Omental fat pad (tissue), 4 donors: ENCODE measurements around the gene B4GALT7. TPM values are rescaled to one million over a fixed set of nuclear protein-coding genes. Genes with fewer than 3 reads are reported as not detected.

Experiments used
- ATAC-seq: fragments of 150-250 bp; one replicate; pipeline ENCODE4 v1.9.1; 2016; ENCODE audit warnings: mild to moderate bottlenecking, moderate library complexity; ENCODE audit not compliant: low FRiP score
- DNase-seq: peaks from one replicate; pipeline ENCODE4 v3.0.0-alpha.2; 2019; ENCODE audit warnings: low spot score
- total RNA-seq, 4 donors: library from RNA; depleted of rRNA; stranded (reverse); fragments of >200 nt; gene quantifications; one replicate each; pipeline ENCODE4 v1.1.0, GENCODE V29; 2016
- TF ChIP-seq, protein P1 (sequence below), 3 donors: fragments of 450-650 bp; IDR thresholded peaks; one replicate each; pipeline ENCODE4 v1.5.1; 2016 to 2017; ENCODE audit warnings: antibody characterized with exemption in 3 of 3, mild to moderate bottlenecking in 3 of 3, moderate library complexity in 2 of 3

B4GALT7 gene
- 10 to 100 TPM; 19.5 to 46.4 (median 25.8) TPM for total RNA-seq

DNA sequence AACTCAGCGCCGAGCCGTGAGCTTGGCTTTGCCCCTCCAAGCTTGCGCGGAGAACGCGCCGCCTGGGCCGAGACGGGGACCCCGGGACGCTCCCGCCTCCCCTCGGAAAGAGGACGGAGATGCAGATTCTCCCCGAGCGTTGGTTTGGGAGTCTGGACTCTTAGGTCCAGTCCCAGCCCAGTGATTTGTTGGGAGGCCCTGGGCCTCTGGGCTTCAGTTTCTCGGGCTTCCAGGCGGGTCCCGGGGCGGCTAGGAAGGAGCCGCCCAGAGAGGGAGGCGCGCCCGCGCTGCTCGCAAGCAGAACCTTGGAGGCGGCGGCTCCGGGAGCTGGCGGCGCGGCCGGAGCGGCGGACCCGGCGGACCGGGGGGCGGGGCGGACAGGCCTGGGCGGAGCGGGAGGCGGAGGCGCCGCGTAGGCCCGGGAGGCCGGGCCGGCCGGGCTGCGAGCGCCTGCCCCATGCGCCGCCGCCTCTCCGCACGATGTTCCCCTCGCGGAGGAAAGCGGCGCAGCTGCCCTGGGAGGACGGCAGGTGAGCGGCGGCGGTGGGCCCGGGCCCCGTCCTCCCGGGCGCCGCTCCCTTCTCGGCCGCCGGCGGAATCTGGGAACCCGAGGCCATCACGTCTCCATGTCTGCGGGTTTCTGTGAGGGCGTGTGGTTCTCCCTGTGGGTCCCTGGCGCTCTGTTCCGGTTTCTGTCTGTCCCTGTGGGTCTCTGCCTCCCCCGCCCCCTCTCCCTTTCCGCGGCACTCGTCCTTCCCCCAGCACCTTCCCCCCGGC, at the start of gene B4GALT7:
TSS of gene B4GALT7 (plus strand) at position 402 of the 777 bp plus-strand sequence. CDS start at position 481, 79 bp downstream.
- no peak for DNase-seq
- peak; percentile 92 for ATAC-seq
- TF ChIP-seq, protein P1, sequence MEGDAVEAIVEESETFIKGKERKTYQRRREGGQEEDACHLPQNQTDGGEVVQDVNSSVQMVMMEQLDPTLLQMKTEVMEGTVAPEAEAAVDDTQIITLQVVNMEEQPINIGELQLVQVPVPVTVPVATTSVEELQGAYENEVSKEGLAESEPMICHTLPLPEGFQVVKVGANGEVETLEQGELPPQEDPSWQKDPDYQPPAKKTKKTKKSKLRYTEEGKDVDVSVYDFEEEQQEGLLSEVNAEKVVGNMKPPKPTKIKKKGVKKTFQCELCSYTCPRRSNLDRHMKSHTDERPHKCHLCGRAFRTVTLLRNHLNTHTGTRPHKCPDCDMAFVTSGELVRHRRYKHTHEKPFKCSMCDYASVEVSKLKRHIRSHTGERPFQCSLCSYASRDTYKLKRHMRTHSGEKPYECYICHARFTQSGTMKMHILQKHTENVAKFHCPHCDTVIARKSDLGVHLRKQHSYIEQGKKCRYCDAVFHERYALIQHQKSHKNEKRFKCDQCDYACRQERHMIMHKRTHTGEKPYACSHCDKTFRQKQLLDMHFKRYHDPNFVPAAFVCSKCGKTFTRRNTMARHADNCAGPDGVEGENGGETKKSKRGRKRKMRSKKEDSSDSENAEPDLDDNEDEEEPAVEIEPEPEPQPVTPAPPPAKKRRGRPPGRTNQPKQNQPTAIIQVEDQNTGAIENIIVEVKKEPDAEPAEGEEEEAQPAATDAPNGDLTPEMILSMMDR (IDR thresholded peaks at IDR 0.05) = no peak

DNA sequence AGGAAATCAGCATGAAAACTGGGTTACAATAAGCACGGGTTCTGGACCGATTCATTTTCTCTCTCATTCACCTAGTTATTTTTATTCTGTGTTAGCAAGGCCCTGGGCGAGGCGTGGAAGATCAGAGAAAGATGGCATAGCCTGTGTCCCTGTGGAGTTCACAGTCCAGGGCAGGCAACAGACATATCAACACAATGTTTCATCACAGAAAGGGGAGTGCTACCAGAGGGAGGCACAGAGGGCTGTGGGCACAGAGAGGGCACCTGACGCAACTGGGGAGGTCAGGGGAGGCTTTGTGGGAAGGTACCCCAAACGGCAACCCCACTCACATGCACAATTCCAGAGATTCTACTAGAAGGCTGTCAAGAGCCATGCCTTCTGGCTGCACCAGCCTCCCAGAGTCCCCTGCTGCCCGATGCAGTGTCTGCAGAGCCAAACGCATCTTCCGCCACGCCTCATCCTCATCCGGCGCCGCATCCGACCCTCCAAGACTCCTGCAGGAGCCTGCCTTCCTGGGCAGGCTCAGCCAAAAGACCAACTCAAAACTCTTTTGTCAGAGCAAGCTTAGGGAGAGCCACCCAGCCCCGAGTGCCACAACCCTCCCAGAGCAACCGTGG, 47.0 kb upstream of the B4GALT7 start:
- ATAC-seq (no peak), DNase-seq (no peak)
- TF ChIP-seq, protein P1 (IDR thresholded peaks at IDR 0.05) = no peak

- DNase-seq (no peak), ATAC-seq (peak; percentile 42)
- TF ChIP-seq, protein P1 (IDR thresholded peaks at IDR 0.05) = no peak
Observed at GRCh38 chr5:177553671-177554429, 46.1 kb upstream of the B4GALT7 start.

DNA sequence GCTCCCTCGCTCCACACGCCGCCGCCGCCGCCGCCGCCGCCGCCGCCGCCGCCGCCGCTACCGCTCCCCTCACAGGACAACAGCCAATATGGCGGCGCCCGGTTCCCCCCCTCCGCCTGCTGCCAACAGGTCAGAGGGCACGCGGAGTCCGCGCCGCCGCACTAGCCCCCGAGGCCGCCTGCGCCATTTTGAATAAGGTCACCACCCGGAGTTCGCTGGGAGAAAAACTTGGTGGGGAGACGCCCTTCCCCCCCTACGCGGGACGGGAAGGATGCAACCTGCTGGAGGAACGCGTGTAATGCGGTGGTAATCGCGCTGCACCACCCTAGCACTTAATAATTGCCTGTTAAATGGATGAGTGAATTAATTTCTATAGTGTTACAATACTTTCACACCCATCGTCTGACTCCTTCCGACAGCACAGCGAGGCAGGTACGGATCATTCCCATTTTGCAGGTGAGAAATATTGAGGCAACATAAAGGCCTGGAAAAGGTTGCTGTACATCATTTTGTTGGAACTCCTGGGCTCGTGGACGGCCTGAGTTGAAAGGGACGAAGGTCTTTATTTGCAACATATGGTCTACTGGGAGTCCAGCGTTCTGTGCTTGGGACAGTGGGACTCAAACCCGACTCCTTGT, 45.3 kb upstream of the B4GALT7 start, which contains the start of gene FAM193B:
TSS of gene FAM193B (minus strand) at position 90 of the 638 bp plus-strand sequence. CDS start 105 bp downstream, outside the sequence.
- ATAC-seq = peak; percentile 92
- TF ChIP-seq, protein P1 (IDR thresholded peaks at IDR 0.05) = no peak
- peak; percentile 80 for DNase-seq

- TF ChIP-seq, protein P1 (IDR thresholded peaks at IDR 0.05) = no peak
- DNase-seq = no peak
- ATAC-seq = no peak
Observed at GRCh38 chr5:177555228-177555627, 44.7 kb upstream of the B4GALT7 start.

- no peak for ATAC-seq
- DNase-seq = no peak
- TF ChIP-seq, protein P1 (IDR thresholded peaks at IDR 0.05) = no peak
Observed at GRCh38 chr5:177555665-177556064, 44.3 kb upstream of the B4GALT7 start.
